ENCODE results near the gene CALHM6.

- TF ChIP-seq, protein P1, sequence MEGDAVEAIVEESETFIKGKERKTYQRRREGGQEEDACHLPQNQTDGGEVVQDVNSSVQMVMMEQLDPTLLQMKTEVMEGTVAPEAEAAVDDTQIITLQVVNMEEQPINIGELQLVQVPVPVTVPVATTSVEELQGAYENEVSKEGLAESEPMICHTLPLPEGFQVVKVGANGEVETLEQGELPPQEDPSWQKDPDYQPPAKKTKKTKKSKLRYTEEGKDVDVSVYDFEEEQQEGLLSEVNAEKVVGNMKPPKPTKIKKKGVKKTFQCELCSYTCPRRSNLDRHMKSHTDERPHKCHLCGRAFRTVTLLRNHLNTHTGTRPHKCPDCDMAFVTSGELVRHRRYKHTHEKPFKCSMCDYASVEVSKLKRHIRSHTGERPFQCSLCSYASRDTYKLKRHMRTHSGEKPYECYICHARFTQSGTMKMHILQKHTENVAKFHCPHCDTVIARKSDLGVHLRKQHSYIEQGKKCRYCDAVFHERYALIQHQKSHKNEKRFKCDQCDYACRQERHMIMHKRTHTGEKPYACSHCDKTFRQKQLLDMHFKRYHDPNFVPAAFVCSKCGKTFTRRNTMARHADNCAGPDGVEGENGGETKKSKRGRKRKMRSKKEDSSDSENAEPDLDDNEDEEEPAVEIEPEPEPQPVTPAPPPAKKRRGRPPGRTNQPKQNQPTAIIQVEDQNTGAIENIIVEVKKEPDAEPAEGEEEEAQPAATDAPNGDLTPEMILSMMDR (conservative IDR thresholded peaks at IDR 0.05), result no peak
- no peak for TF ChIP-seq EZH2 (IDR thresholded peaks at IDR 0.05; ENCODE audit: low read depth)
Observed at GRCh38 chr6:116512734-116513133, 51.6 kb downstream of the CALHM6 start.

Measured in PC-9 (cell line).